Transverse colon (tissue), 4 donors: ENCODE results near the gene PTPN2.
"Not testable (repeated sequence)": the region's sequence is repeated elsewhere in the genome, so short reads cannot be mapped to it uniquely, and the experiment has no call there.

Experiments
- POLR2A ChIP-seq: fragments of 450-650 bp; IDR thresholded peaks from one replicate; pipeline ENCODE4 v1.6.1; 2016; ENCODE audit warnings: antibody characterized with exemption, mild to moderate bottlenecking, moderate library complexity
- POLR2AphosphoS5 ChIP-seq, 3 donors: sonication (generic); formaldehyde crosslinking; IDR thresholded peaks; one replicate each; pipeline ENCODE4 v1.6.1; 2016; ENCODE audit warnings: antibody characterized with exemption in 3 of 3
- TF ChIP-seq, protein P1 (sequence below), 5 experiments: fragments of 200-600 bp in 3 of 5; fragments of 450-650 bp in 2 of 5; sonication (generic) in 3 of 5; IDR thresholded peaks; 1 replicate in 2 of 5; 2 replicates in 3 of 5; pipeline ENCODE4 v1.5.1; 2016 to 2017; ENCODE audit warnings: antibody characterized with exemption in 5 of 5, inconsistent platforms in 3 of 5, mild to moderate bottlenecking in 2 of 5, moderate library complexity in 1 of 5

DNA sequence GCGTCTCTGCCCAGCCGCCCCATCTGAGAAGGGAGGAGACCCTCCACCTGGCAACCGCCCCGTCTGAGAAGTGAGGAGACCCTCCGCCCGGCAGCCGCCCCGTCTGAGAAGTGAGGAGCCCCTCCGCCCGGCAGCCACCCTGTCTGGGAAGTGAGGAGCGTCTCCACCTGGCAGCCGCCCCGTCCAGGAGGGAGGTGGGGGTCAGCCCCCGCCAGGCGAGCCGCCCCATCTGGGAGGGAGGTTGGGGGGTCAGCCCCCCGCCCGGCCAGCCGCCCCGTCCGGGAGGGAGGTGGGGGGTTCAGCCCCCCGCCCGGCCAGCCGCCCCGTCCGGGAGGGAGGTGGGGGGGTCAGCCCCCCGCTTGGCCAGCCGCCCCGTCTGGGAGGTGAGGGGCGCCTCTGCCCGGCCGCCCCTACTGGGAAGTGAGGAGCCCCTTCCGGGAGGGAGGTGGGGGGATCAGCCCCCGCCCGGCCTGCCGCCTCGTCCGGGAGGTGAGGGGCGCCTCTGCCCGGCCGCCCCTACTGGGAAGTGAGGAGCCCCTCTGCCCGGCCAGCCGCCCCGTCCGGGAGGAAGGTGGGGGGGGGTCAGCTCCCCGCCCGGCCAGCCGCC lies 10.0 kb downstream of the PTPN2 start:
- TF ChIP-seq, protein P1, sequence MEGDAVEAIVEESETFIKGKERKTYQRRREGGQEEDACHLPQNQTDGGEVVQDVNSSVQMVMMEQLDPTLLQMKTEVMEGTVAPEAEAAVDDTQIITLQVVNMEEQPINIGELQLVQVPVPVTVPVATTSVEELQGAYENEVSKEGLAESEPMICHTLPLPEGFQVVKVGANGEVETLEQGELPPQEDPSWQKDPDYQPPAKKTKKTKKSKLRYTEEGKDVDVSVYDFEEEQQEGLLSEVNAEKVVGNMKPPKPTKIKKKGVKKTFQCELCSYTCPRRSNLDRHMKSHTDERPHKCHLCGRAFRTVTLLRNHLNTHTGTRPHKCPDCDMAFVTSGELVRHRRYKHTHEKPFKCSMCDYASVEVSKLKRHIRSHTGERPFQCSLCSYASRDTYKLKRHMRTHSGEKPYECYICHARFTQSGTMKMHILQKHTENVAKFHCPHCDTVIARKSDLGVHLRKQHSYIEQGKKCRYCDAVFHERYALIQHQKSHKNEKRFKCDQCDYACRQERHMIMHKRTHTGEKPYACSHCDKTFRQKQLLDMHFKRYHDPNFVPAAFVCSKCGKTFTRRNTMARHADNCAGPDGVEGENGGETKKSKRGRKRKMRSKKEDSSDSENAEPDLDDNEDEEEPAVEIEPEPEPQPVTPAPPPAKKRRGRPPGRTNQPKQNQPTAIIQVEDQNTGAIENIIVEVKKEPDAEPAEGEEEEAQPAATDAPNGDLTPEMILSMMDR (IDR thresholded peaks at IDR 0.05): not testable (repeated sequence)
- not testable (repeated sequence) for TF ChIP-seq POLR2AphosphoS5 (IDR thresholded peaks at IDR 0.05); POLR2A
